GM19452 (cell line): ENCODE data around the gene IBA57.

Source experiments
- ATAC-seq: cut with Tn5 transposase; IDR thresholded peaks from one replicate; pipeline ENCODE4 v1.9.1; 2021; ENCODE audit not compliant: unreplicated experiment

The IBA57 gene

DNA sequence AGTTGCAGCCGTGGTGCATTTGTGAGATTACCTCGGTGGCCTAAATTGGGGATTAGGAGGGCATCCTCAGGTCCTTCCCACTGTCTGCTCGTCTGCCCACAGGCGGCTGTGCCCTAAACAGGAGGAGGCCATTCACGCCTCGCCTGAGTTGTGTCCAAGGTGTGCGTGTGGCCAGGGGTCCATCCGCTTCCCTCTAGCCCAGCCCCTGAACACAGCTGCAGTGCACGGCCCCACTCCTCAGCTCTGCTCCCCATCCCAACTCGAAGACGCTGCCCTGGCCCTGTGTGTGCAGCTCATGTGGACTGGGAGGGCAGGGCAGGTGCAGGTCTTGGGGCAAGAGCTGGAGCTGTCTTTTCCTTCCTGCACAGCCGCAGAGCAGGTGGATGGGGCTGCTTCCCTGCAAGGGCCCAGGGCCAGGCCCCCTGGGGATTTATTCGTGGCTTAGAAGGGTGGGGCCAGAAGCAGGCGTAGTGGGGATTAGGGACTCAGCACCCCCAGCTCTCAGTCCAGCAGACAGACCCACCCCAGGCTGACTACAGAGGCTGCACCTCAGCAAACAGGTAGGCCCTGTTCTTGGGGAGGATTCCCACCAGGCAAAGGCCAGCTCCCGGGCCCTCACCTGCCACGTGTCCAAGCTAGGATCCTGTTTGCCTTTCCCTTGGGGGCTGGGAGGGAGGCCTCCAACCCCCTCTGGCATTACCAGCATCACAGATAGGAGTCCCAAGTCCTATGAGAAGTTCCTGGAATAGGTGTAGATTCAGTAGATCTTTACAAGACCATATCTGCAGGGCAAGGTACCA, 21.2 kb upstream of the IBA57 start:
- ATAC-seq, result no peak

DNA sequence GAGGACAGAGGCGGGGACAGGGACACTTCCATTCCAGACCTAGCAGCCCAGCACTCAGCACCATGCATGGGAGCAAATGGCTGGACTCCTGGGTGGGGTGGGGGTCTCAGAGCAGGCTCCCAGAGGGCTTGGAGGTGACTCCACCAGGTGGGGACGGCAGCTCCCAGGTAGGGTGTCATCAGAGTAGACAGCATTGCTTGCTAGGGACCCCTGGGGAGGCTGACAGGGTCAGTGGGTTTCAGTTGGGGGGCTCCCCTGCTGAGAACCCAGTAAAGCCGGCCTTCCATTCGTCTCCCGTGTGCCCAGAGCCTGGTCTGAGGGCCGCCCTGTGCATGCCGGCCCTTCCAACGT, 20.6 kb upstream of the IBA57 start:
- ATAC-seq, result no peak

DNA sequence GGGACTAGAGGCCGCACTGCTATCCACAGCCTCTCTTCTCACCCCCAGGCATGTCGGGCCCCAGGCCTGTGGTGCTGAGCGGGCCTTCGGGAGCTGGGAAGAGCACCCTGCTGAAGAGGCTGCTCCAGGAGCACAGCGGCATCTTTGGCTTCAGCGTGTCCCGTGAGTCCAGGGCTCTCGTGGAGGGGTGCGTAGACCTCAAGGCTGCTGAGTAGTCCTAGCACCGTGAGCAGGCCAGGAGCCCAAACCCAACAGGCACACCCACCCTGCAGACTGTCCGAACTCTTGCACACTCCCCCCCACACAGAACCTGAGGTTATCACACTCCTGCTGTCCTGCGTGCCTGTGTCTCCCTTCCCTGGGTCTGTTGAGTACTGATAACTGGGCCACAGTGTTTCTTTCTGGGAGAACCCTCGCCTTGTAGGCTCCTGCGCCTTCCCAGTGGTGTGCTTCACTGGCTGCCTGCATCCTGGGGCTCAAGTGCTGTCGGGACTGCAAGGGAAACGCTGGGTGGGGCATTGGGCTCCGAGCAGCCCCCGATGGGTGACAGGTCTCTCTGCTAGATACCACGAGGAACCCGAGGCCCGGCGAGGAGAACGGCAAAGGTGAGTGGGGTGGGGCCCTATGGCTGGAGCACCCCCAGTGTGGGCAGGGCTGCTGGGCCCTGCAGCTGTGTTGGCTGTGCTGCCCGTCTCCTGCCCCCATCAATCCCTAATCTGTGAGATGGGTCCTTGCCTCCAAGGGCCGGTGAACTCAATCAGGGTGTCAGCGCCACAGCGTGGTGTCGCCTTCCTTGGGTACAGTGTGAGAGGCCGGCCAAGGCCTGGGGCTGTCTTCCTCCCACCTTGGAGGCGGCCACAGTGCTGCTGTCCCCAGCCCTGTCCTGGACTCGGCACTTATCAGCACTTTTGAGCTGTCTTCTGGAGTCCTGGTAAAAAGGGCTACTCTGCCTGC, 19.9 kb upstream of the IBA57 start:
- no peak for ATAC-seq

DNA sequence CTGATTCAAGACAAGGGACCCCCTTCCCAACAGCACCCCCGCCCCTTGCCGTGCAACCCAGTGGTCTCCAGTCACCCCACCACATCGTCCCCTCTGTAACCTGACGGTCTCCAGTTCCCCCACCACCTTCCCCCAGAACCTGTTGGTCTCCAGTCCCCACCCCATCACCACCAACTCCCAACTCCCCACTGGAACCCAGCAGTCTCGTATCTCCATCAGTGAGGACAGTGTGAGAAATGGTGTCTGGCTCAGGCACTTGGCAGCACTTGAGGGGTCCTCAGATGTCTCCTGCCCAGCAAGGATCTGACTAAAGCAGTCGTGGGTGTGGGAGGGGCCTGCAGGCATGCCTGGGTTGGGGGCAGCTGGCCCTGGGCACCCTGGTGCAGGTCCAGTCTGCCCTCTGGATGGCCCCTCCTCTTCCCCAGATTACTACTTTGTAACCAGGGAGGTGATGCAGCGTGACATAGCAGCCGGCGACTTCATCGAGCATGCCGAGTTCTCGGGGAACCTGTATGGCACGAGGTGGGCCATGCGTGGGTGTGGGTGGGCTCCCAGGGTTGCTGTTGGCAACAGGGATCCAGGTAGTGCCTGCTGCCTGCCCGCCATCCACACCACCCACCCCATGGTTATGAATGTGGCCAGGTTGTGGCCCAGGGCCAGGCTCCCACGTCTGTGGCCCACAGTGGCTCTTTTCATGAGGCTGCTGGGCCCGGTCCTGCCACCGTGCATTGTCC, 19.0 kb upstream of the IBA57 start:
- no peak for ATAC-seq

- no peak for ATAC-seq
Observed at GRCh38 chr1:228147151-228147693, 18.4 kb upstream of the IBA57 start.

DNA sequence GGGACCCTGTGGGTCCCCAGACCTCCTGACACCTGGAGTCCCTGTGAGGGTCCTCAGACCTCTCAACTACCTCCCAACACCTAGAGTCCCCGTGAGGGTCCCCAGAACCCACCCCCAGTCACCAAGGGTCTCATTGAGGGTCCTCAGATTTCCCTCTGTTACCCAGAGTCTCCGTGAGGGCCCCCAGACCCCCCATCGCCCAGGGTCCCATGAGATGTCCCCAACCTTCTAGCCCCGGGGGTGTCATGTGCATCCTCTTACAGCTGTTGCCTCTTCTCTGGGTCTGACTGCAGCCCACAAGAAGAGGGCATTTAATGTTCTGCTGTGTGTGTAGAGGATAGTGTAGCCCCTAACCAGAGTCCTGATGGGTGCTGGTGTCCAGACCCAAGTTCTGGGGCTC, 17.8 kb upstream of the IBA57 start:
- ATAC-seq, result no peak

DNA sequence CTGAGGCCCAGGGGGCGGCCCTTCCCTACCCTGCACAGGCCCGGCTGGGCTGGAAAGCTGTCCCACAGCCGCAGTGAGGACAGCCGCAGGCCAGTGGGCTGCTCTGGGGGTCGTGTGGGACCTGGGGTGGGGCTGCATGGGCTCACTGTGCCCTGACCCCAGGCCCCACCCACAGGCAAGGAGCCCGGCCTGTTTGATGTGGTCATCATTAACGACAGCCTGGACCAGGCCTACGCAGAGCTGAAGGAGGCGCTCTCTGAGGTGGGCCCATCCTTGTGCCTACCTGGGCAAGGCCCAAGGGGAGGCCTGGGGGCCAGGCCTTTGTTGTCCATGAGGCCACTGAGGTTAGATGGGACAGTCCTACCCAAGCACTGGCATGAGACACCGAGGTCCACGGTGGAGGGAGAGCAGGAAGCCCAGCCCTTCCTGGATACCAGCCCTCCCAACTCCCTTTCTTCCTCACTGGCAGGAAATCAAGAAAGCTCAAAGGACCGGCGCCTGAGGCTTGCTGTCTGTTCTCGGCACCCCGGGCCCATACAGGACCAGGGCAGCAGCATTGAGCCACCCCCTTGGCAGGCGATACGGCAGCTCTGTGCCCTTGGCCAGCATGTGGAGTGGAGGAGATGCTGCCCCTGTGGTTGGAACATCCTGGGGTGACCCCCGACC, 17.3 kb upstream of the IBA57 start:
- no peak for ATAC-seq

- ATAC-seq, result no peak
Observed at GRCh38 chr1:228148935-228149405, 16.6 kb upstream of the IBA57 start.

GRCh38 chr1:228149406-228150119, 16.0 kb upstream of the IBA57 start, which contains the start of gene GJC2:
GJC2 (plus strand) TSS chr1:228149930; CDS start chr1:228157759, 7,829 bp downstream.
- ATAC-seq, result no peak

DNA sequence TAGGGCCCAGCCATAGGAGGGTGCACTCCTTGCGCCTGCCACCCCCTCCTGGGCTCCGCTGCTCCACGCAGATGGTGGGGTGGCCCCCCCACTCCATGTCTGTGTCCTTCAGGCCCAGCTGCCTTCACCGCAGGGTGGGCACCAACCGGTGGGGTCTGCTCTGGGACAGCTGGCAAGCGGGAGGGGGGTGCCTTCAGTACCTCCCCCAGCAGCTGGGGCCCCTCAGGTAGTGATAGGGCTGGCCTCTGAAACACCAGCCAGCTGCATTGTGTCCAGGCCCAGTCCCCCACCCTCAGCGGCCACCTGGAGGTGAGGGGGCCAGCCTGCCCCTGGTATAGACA, 15.5 kb upstream of the IBA57 start:
- ATAC-seq, result no peak

GRCh38 chr1:228150461-228151179, 15.0 kb upstream of the IBA57 start:
- no peak for ATAC-seq

GRCh38 chr1:228151180-228151925, 14.3 kb upstream of the IBA57 start:
- no peak for ATAC-seq

GRCh38 chr1:228152097-228152917, 13.3 kb upstream of the IBA57 start:
- no peak for ATAC-seq

DNA sequence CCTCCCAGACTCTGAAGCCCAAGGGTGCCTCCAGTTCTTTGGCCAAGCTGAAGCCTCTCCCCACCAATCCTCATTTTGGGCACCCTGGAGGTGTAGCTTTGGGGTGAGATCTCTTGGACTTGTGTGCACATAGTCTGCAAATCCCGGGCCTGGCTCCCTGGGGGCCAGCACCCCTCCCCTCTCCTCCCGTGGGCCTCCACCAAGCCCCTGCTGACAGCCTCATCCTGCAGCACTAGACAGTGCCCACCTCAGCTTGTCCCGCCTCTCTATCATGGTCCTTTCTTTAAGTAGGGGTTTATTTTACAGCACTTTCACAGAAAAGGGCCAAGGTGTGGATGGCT, 12.7 kb upstream of the IBA57 start:
- ATAC-seq, result no peak

DNA sequence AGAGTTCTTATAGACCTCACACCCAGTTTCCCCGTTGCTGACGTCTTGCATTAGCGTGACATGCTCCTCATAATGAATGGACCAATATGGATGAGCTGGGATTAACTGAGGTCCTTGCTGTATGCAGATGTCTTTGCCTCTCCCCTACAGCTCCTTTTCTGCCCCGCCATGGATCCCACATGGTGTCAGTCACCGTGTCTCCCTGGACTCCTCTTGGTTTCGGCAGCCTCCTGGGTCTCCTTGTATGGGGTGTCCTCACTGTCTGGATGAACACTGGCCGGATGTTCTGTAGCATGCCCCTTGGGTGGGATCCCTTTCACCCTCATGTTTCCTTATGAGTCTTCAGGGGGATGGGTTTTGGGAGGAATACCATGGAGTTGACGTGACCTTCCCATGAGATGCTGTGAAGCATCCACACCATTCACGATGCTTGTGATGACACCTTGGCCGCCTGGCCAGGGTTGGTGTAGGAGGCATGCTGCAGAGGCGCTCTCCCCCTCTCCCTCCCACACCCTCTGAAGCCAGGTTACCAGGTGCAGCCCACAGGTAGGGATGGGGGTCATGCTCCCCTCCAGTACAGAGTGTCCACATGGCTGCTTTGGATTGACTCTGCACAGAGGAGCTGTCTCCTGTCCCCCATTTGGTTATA, 11.5 kb upstream of the IBA57 start:
- ATAC-seq, result no peak

- ATAC-seq, result no peak
Observed at GRCh38 chr1:228154670-228155571, 10.7 kb upstream of the IBA57 start.
